ENCODE data around the gene GSTT4.
"Not testable (repeated sequence)": the region's sequence is repeated elsewhere in the genome, so short reads cannot be mapped to it uniquely, and the experiment has no call there.

The GSTT4 gene

DNA sequence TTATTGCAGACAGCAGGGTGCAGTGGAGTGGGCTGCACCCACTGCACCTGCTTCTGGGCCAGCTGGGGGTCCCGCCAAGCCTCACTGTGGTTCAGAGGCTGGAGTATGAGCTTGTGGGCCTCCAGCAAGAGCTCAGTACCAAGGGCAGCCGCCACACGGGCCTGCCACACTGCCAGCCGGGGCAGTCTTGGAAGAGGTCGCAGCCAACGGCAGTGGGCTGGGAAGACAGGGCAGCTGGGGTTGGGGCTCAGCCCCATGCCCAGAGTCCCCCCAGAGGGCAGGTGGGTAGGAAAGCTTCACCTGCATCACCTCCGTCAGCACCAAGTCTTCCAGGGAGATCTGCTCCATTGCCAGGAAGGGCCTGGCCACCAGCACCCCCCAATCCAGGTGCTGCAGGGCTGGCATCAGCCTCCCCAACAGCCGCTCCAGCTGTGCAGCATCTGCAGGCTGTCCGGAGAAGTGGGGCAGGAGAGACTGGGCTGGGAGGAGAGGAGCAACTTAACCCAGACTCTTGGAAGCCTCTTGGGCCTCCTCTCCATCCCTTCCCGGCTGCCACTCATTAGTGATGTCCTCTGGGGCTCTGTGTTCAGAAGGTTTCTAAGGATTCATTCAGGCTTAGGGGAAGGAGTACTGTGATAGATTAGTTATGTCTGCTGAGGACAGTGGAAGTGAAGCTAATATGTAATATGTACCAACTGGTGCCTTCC, 1.1 kb upstream of the GSTT4 start:
- Histone ChIP-seq H3K9me3 (ENCODE audit: insufficient read depth, low read length) (peaks cover 6% of the 10 kb centered on the region; the same call in 1 of the 2 replicates), H3K4me1 (ENCODE audit: insufficient read depth, insufficient read length) (peaks cover 4% of the 10 kb centered on the region), H3K36me3 (ENCODE audit: insufficient read depth, insufficient read length, low read length) (no peaks in the 10 kb centered on the region), H3K27me3 (ENCODE audit: insufficient read depth, insufficient read length) (peaks cover 3% of the 10 kb centered on the region), H3K9ac (ENCODE audit: insufficient read length, low read depth) (no peak overlapping the region), H3K4me3 (ENCODE audit: insufficient read length, low read depth) (no peak overlapping the region)
- no peak for DNase-seq (ENCODE audit: low read depth, low spot score)
- no peak for TF ChIP-seq SUZ12 (IDR thresholded peaks at IDR 0.05; ENCODE audit: extremely low read depth, insufficient read depth, insufficient read length)
- TF ChIP-seq ZNF274 (IDR thresholded peaks at IDR 0.05; ENCODE audit: low read depth, low read length): no peak
- no peak for TF ChIP-seq YY1 (IDR thresholded peaks at IDR 0.05; ENCODE audit: insufficient read depth, insufficient read length)

DNA sequence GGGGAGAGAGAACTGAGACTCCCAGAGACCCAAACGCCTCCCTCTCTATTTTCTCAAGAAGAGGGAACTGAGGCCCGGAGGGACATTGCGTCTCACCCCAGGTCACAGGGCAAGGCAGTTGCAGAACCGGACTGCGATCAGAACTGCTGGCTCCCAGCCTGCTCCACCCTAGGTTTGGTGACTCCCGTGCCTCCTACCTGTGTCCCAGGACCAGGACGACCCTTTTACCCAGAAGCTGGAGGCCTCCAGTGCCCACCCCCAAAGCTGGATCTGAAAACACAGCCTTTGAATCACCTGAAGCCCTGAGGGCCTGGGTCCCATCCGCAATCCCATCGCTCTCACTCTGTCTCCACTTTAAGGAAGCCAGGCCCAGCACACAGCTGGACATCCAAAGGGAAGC, 1.4 kb downstream of the GSTT4 start:
- DNase-seq (ENCODE audit: low read depth, low spot score): no peak
- no peaks in the 10 kb centered on the region for H3K27me3 ChIP-seq (ENCODE audit: insufficient read depth, insufficient read length)
- H3K9me3 ChIP-seq (ENCODE audit: insufficient read depth, low read length): no peaks in the 10 kb centered on the region
- H3K9ac ChIP-seq (ENCODE audit: insufficient read length, low read depth): peak overlapping the region; percentile 12
- H3K4me3 ChIP-seq (ENCODE audit: insufficient read length, low read depth): no peak overlapping the region
- peaks cover 6% of the 10 kb centered on the region for H3K4me1 ChIP-seq (ENCODE audit: insufficient read depth, insufficient read length)
- TF ChIP-seq YY1 (IDR thresholded peaks at IDR 0.05; ENCODE audit: insufficient read depth, insufficient read length): no peak
- TF ChIP-seq ZNF274 (IDR thresholded peaks at IDR 0.05; ENCODE audit: low read depth, low read length): no peak
- TF ChIP-seq SUZ12 (IDR thresholded peaks at IDR 0.05; ENCODE audit: extremely low read depth, insufficient read depth, insufficient read length): no peak
- no peaks in the 10 kb centered on the region for H3K36me3 ChIP-seq (ENCODE audit: insufficient read depth, insufficient read length, low read length)

DNA sequence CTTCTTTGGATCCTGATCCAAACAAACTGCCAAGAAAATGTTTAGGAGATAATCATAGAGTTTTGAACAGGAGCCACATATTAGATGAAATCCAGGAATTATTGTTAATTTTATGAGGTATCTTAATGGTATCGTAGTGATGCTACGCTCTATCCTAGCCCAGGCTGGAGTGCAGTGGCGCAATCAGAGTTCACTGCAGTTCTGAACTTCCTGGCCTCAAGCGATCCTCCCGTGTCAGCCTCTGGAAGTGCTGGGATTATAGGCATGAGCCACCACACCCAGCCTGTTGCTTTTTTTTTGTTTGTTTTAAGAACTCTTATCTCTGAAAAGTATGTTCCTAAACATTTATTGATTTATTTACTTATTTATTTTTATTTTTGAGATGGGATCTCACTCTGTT, 2.4 kb downstream of the GSTT4 start:
- Histone ChIP-seq H3K9me3 (ENCODE audit: insufficient read depth, low read length) (no peaks in the 10 kb centered on the region), H3K4me1 (ENCODE audit: insufficient read depth, insufficient read length) (peaks cover 6% of the 10 kb centered on the region), H3K9ac (ENCODE audit: insufficient read length, low read depth) (no peak overlapping the region), H3K36me3 (ENCODE audit: insufficient read depth, insufficient read length, low read length) (no peaks in the 10 kb centered on the region), H3K27me3 (ENCODE audit: insufficient read depth, insufficient read length) (no peaks in the 10 kb centered on the region), H3K4me3 (ENCODE audit: insufficient read length, low read depth) (no peak overlapping the region)
- no peak for DNase-seq (ENCODE audit: low read depth, low spot score)
- no peak for TF ChIP-seq ZNF274 (IDR thresholded peaks at IDR 0.05; ENCODE audit: low read depth, low read length)
- TF ChIP-seq YY1 (IDR thresholded peaks at IDR 0.05; ENCODE audit: insufficient read depth, insufficient read length): no peak
- TF ChIP-seq SUZ12 (IDR thresholded peaks at IDR 0.05; ENCODE audit: extremely low read depth, insufficient read depth, insufficient read length): no peak

DNA sequence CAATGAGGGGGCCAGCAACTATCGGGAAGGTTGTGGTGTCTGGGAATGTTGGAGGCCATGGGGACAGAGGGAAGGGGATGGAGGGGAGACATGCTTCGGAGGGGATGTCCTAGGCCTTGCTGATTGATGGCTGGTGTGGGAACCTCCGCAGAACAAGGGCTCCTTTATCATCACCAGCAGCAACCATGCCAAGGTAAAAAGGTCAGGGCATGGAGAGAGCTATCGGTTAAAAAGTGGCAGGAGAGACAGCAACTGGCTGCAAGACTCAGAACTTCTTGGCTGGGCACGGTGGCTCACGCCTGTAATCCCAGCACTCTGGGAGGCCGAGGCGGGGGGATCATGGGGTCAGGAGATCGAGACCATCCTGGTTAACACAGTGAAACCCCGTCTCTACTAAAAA, 3.0 kb downstream of the GSTT4 start:
- no peaks in the 10 kb centered on the region for H3K9me3 ChIP-seq (ENCODE audit: insufficient read depth, low read length)
- H3K4me3 ChIP-seq (ENCODE audit: insufficient read length, low read depth): no peak overlapping the region
- no peaks in the 10 kb centered on the region for H3K36me3 ChIP-seq (ENCODE audit: insufficient read depth, insufficient read length, low read length)
- no peaks in the 10 kb centered on the region for H3K27me3 ChIP-seq (ENCODE audit: insufficient read depth, insufficient read length)
- no peak for TF ChIP-seq ZNF274 (IDR thresholded peaks at IDR 0.05; ENCODE audit: low read depth, low read length)
- TF ChIP-seq YY1 (IDR thresholded peaks at IDR 0.05; ENCODE audit: insufficient read depth, insufficient read length): no peak
- TF ChIP-seq SUZ12 (IDR thresholded peaks at IDR 0.05; ENCODE audit: extremely low read depth, insufficient read depth, insufficient read length): no peak
- peaks cover 6% of the 10 kb centered on the region for H3K4me1 ChIP-seq (ENCODE audit: insufficient read depth, insufficient read length)
- DNase-seq (ENCODE audit: low read depth, low spot score): no peak
- H3K9ac ChIP-seq (ENCODE audit: insufficient read length, low read depth): no peak overlapping the region

GRCh38 chr22:24001314-24001713, 3.9 kb downstream of the GSTT4 start:
- H3K4me1 ChIP-seq (ENCODE audit: insufficient read depth, insufficient read length): peaks cover 6% of the 10 kb centered on the region
- peak; percentile 5 for DNase-seq (ENCODE audit: low read depth, low spot score)

GRCh38 chr22:23999779-24000178, 5.5 kb downstream of the GSTT4 start:
- DNase-seq (ENCODE audit: low read depth, low spot score); H3K27me3 ChIP-seq (ENCODE audit: insufficient read depth, insufficient read length); H3K9me3 ChIP-seq (ENCODE audit: insufficient read depth, low read length); H3K36me3 ChIP-seq (ENCODE audit: insufficient read depth, insufficient read length, low read length); H3K4me1 ChIP-seq (ENCODE audit: insufficient read depth, insufficient read length); H3K9ac ChIP-seq (ENCODE audit: insufficient read length, low read depth); H3K4me3 ChIP-seq (ENCODE audit: insufficient read length, low read depth): not testable (repeated sequence)

More at GRCh38 chr22:24001314-24001713, 3.9 kb downstream of the GSTT4 start:
- H3K4me3 ChIP-seq (ENCODE audit: insufficient read length, low read depth): no peak overlapping the region
- H3K9ac ChIP-seq (ENCODE audit: insufficient read length, low read depth): no peak overlapping the region
- TF ChIP-seq YY1 (IDR thresholded peaks at IDR 0.05; ENCODE audit: insufficient read depth, insufficient read length) (no peak), SUZ12 (IDR thresholded peaks at IDR 0.05; ENCODE audit: extremely low read depth, insufficient read depth, insufficient read length) (no peak), ZNF274 (IDR thresholded peaks at IDR 0.05; ENCODE audit: low read depth, low read length) (no peak)
- no peaks in the 10 kb centered on the region for H3K36me3 ChIP-seq (ENCODE audit: insufficient read depth, insufficient read length, low read length)
- H3K9me3 ChIP-seq (ENCODE audit: insufficient read depth, low read length): no peaks in the 10 kb centered on the region
- H3K27me3 ChIP-seq (ENCODE audit: insufficient read depth, insufficient read length): no peaks in the 10 kb centered on the region

GRCh38 chr22:23997092-23997491, 8.2 kb downstream of the GSTT4 start:
- TF ChIP-seq SUZ12 (IDR thresholded peaks at IDR 0.05; ENCODE audit: extremely low read depth, insufficient read depth, insufficient read length) (no peak), YY1 (IDR thresholded peaks at IDR 0.05; ENCODE audit: insufficient read depth, insufficient read length) (no peak), ZNF274 (IDR thresholded peaks at IDR 0.05; ENCODE audit: low read depth, low read length) (no peak)
- H3K4me3 ChIP-seq (ENCODE audit: insufficient read length, low read depth): no peak overlapping the region
- H3K27me3 ChIP-seq (ENCODE audit: insufficient read depth, insufficient read length): no peaks in the 10 kb centered on the region
- peaks cover 2% of the 10 kb centered on the region for H3K4me1 ChIP-seq (ENCODE audit: insufficient read depth, insufficient read length)
- no peak overlapping the region for H3K9ac ChIP-seq (ENCODE audit: insufficient read length, low read depth)
- no peaks in the 10 kb centered on the region for H3K9me3 ChIP-seq (ENCODE audit: insufficient read depth, low read length)
- no peaks in the 10 kb centered on the region for H3K36me3 ChIP-seq (ENCODE audit: insufficient read depth, insufficient read length, low read length)
- DNase-seq (ENCODE audit: low read depth, low spot score): no peak

DNA sequence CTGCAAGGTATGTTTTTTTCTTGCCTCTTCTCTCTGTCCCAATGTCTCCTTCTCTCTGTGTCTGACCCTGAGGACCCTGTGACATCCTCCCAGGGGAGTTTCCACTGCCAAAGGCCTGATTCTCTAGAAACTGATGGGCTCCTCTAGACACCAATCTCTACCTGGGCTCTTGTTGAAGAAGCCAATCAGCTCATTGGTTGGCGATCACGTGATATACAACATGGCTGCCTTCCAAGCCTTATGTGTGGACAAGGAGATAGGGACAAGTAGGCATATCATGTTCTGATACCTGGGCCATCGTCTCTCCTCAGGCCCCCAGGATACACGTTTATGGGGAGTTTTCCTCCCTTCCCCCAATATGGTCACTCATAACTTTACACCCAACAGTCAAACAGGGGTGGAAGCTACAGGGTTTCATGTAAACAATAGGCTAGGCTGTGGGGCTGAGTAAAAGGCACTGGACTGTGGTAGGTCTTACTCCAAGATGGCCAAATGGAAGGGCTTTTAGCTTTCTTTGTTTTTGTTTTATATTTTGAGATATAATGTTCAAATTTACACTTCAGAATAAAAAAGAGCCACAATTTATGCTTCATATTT, 11.6 kb downstream of the GSTT4 start:
- H3K9me3 ChIP-seq (ENCODE audit: insufficient read depth, low read length); H3K9ac ChIP-seq (ENCODE audit: insufficient read length, low read depth); H3K4me1 ChIP-seq (ENCODE audit: insufficient read depth, insufficient read length); H3K4me3 ChIP-seq (ENCODE audit: insufficient read length, low read depth); H3K27me3 ChIP-seq (ENCODE audit: insufficient read depth, insufficient read length); H3K36me3 ChIP-seq (ENCODE audit: insufficient read depth, insufficient read length, low read length); DNase-seq (ENCODE audit: low read depth, low spot score): not testable (repeated sequence)

GRCh38 chr22:23993080-23993479, 12.2 kb downstream of the GSTT4 start:
- DNase-seq (ENCODE audit: low read depth, low spot score); H3K4me1 ChIP-seq (ENCODE audit: insufficient read depth, insufficient read length); H3K9me3 ChIP-seq (ENCODE audit: insufficient read depth, low read length); H3K9ac ChIP-seq (ENCODE audit: insufficient read length, low read depth); H3K36me3 ChIP-seq (ENCODE audit: insufficient read depth, insufficient read length, low read length); H3K4me3 ChIP-seq (ENCODE audit: insufficient read length, low read depth); H3K27me3 ChIP-seq (ENCODE audit: insufficient read depth, insufficient read length): not testable (repeated sequence)

GRCh38 chr22:23989583-23990244, 15.5 kb downstream of the GSTT4 start:
- H3K36me3 ChIP-seq (ENCODE audit: insufficient read depth, insufficient read length, low read length); H3K9ac ChIP-seq (ENCODE audit: insufficient read length, low read depth); H3K27me3 ChIP-seq (ENCODE audit: insufficient read depth, insufficient read length); H3K9me3 ChIP-seq (ENCODE audit: insufficient read depth, low read length); H3K4me1 ChIP-seq (ENCODE audit: insufficient read depth, insufficient read length); H3K4me3 ChIP-seq (ENCODE audit: insufficient read length, low read depth): not testable (repeated sequence)
- peak; percentile 42 for DNase-seq (ENCODE audit: low read depth, low spot score)

All from NT2/D1 (cell line).